CD14-positive monocyte (primary cell): Measurements from ENCODE around the gene ANKRD65. TPM values are rescaled to one million over a fixed set of nuclear protein-coding genes. Genes with fewer than 3 reads are reported as not detected.

Experiments used
- DNase-seq, 3 donors: peaks; one replicate each; pipeline ENCODE4 v3.0.0-alpha.2; 2011 to 2022
- H2AFZ ChIP-seq: 2 replicates; pipeline ENCODE4 v1.6.0; 2012; ENCODE audit warnings: mild to moderate bottlenecking, low read depth, low read length, inconsistent platforms; ENCODE audit not compliant: insufficient read depth, poor library complexity, severe bottlenecking
- H3K27ac ChIP-seq, 2 donors: 1 replicate in 1 of 2; 2 replicates in 1 of 2; pipeline ENCODE4 v1.5.1; 2012 to 2013; ENCODE audit warnings: low read length in 2 of 2, control low read depth in 1 of 2, inconsistent platforms in 1 of 2, low read depth in 1 of 2, mild to moderate bottlenecking in 1 of 2
- H3K27me3 ChIP-seq, 2 donors: one replicate each; pipeline versions ENCODE4 v1.6.0 to v1.6.1; 2011 to 2013; ENCODE audit warnings: low read length in 2 of 2; ENCODE audit not compliant: control insufficient read depth in 2 of 2, insufficient read depth in 2 of 2
- H3K36me3 ChIP-seq, 2 donors: replicated peaks in 1 of 2; 1 replicate in 1 of 2; 2 replicates in 1 of 2; pipeline versions ENCODE4 v1.5.1 to v1.6.1; 2012 to 2013; ENCODE audit warnings: low read length in 2 of 2, control low read depth in 1 of 2, inconsistent platforms in 1 of 2, mild to moderate bottlenecking in 1 of 2; ENCODE audit not compliant: insufficient read depth in 2 of 2, control insufficient read depth in 1 of 2
- H3K4me1 ChIP-seq, 2 donors: 1 replicate in 1 of 2; 2 replicates in 1 of 2; pipeline versions ENCODE4 v1.5.1 to v1.6.1; 2012 to 2013; ENCODE audit warnings: low read length in 2 of 2, control low read depth in 1 of 2, inconsistent platforms in 1 of 2, mild to moderate bottlenecking in 1 of 2, moderate library complexity in 1 of 2; ENCODE audit not compliant: insufficient read depth in 2 of 2, control insufficient read depth in 1 of 2
- H3K4me2 ChIP-seq: replicated peaks from 2 replicates; pipeline ENCODE3; 2012; ENCODE audit warnings: low read length, moderate library complexity, mild to moderate bottlenecking; ENCODE audit not compliant: poor library complexity, severe bottlenecking; ENCODE audit errors: extremely low read depth
- H3K4me3 ChIP-seq, 3 experiments: fragments of 200-600 bp in 1 of 3; sonication (generic) in 1 of 3; replicated peaks in 1 of 3; 1 replicate in 2 of 3; 2 replicates in 1 of 3; pipeline ENCODE4 v1.5.1; 2011 to 2013; ENCODE audit warnings: low read length in 3 of 3, mild to moderate bottlenecking in 3 of 3, control low read depth in 2 of 3, low read depth in 2 of 3, inconsistent platforms in 1 of 3, moderate library complexity in 1 of 3
- H3K79me2 ChIP-seq: 2 replicates; pipeline ENCODE4 v1.6.0; 2012; ENCODE audit warnings: mild to moderate bottlenecking, control low read depth, inconsistent platforms, low read length, moderate library complexity; ENCODE audit not compliant: insufficient read depth
- H3K9ac ChIP-seq: 2 replicates; pipeline ENCODE4 v1.6.0; 2017; ENCODE audit warnings: low read length, mild to moderate bottlenecking; ENCODE audit not compliant: insufficient read depth, poor library complexity, severe bottlenecking
- H3K9me3 ChIP-seq, 2 donors: replicated peaks in 1 of 2; 1 replicate in 1 of 2; 2 replicates in 1 of 2; pipeline versions ENCODE4 v1.5.1 to v1.6.1; 2012 to 2013; ENCODE audit warnings: low read length in 2 of 2, control low read depth in 1 of 2; ENCODE audit not compliant: control insufficient read depth in 1 of 2, insufficient read depth in 1 of 2
- H4K20me1 ChIP-seq: 2 replicates; pipeline ENCODE4 v1.6.0; 2012; ENCODE audit warnings: mild to moderate bottlenecking, low read length, control low read depth, moderate library complexity; ENCODE audit not compliant: insufficient read depth
- H3K27ac Mint-ChIP-seq, 7 donors: one replicate each; pipeline ENCODE4 v1.8.0; 2020; ENCODE audit warnings: mild to moderate bottlenecking in 7 of 7, mixed read lengths in 7 of 7, moderate library complexity in 6 of 7, inconsistent platforms in 2 of 7
- H3K27me3 Mint-ChIP-seq, 3 donors: one replicate each; pipeline ENCODE4 v1.8.0; 2021 to 2022; ENCODE audit warnings: low read depth in 3 of 3, mild to moderate bottlenecking in 3 of 3, mixed read lengths in 3 of 3, moderate library complexity in 3 of 3, inconsistent platforms in 1 of 3
- H3K36me3 Mint-ChIP-seq, 2 donors: one replicate each; pipeline ENCODE4 v1.8.0; 2020; ENCODE audit warnings: mixed read lengths in 2 of 2, inconsistent platforms in 1 of 2, mild to moderate bottlenecking in 1 of 2
- H3K4me1 Mint-ChIP-seq: one replicate; pipeline ENCODE4 v1.8.0; 2020; ENCODE audit warnings: mild to moderate bottlenecking, mixed read lengths
- H3K4me3 Mint-ChIP-seq, 2 donors: one replicate each; pipeline ENCODE4 v1.8.0; 2020; ENCODE audit warnings: mild to moderate bottlenecking in 2 of 2, mixed read lengths in 2 of 2, moderate library complexity in 1 of 2
- H3K9me3 Mint-ChIP-seq, 7 donors: one replicate each; pipeline ENCODE4 v1.8.0; 2020 to 2022; ENCODE audit warnings: mixed read lengths in 7 of 7, mild to moderate bottlenecking in 6 of 7, moderate library complexity in 6 of 7, inconsistent platforms in 2 of 7
- CTCF ChIP-seq: fragments of 200-600 bp; IDR thresholded peaks from one replicate; pipeline ENCODE4 v1.8.0; 2022; ENCODE audit warnings: antibody characterized with exemption, mild to moderate bottlenecking
- WGBS: methylation state at CpG from one replicate; pipeline ENCODE4 v1.1.5; 2013; ENCODE audit warnings: missing lambda C conversion rate; ENCODE audit not compliant: insufficient coverage; 5-methylcytosine and 5-hydroxymethylcytosine counted together
- intact Hi-C, 2 donors: fragments of 100-400 bp; cut with micrococcal nuclease; formaldehyde crosslinking; loops; one replicate each; pipeline versions ENCODE4 v1.15.0 to v1.15.1; 2023
- polyA plus RNA-seq, 3 donors: library from polyadenylated mRNA; depleted of rRNA in 1 of 3; unstranded in 2 of 3; stranded (reverse) in 1 of 3; fragments of 300-500 nt in 2 of 3; fragments of >200 nt in 1 of 3; fragmentation: Illumina TruSeq in 2 of 3; gene quantifications; 1 replicate in 2 of 3; 2 replicates in 1 of 3; pipeline ENCODE4 v1.2.3, GENCODE V29; 2012 to 2021

Gene ANKRD65
- polyA plus RNA-seq, 3 donors, result 0.04 TPM; not detected in 2

GRCh38 chr1:1422465-1423244, 1.6 kb upstream of the ANKRD65 start:
- Histone ChIP-seq H3K9ac (no peak overlapping the region), H3K4me1 (no peaks in the 10 kb centered on the region), H3K79me2 (no peaks in the 10 kb centered on the region), H4K20me1 (no peaks in the 10 kb centered on the region), H3K9me3 (no peaks in the 10 kb centered on the region), H2AFZ (no peak overlapping the region), H3K27me3 (peaks cover 2 to 27% of the 10 kb centered on the region in 2 donors), H3K4me2 (no peak overlapping the region), H3K36me3 (no peaks in the 10 kb centered on the region), H3K4me3 (no peak overlapping the region), H3K27ac (no peak overlapping the region)
- H3K9me3 Mint-ChIP-seq, result peaks cover 0 to 4% (median 0%) of the 10 kb centered on the region in 7 donors
- intact Hi-C loops, result no loop called here
- TF ChIP-seq CTCF, result no peak
- WGBS, result 77% methylated on average over 21 of the region's 29 CpGs
- no peak overlapping the region for H3K27ac Mint-ChIP-seq
- no peaks in the 10 kb centered on the region for H3K36me3 Mint-ChIP-seq
- H3K4me1 Mint-ChIP-seq, result no peaks in the 10 kb centered on the region
- H3K27me3 Mint-ChIP-seq, result peaks cover 26 to 67% (median 29%) of the 10 kb centered on the region in 3 donors
- H3K4me3 Mint-ChIP-seq, result peak overlapping the region in 1 of 2 donors; percentile 48
- no peak for DNase-seq

- 93% methylated on average over 3 of the region's 7 CpGs for WGBS
- intact Hi-C loops, result no loop called here
- no peak overlapping the region for H2AFZ ChIP-seq
- no peak overlapping the region for H3K4me3 ChIP-seq
- no peaks in the 10 kb centered on the region for H3K36me3 ChIP-seq
- peaks cover 2 to 25% of the 10 kb centered on the region in 2 donors for H3K27me3 ChIP-seq
- no peaks in the 10 kb centered on the region for H3K79me2 ChIP-seq
- no peak overlapping the region for H3K27ac Mint-ChIP-seq
- H3K4me1 ChIP-seq, result no peaks in the 10 kb centered on the region
- H3K9me3 ChIP-seq, result no peaks in the 10 kb centered on the region
- peak overlapping the region in 1 of 2 donors; percentile 48 for H3K4me3 Mint-ChIP-seq
- no peak overlapping the region for H3K27ac ChIP-seq
- no peaks in the 10 kb centered on the region for H3K36me3 Mint-ChIP-seq
- H3K4me1 Mint-ChIP-seq, result no peaks in the 10 kb centered on the region
- DNase-seq, result no peak
- no peak overlapping the region for H3K9ac ChIP-seq
- peaks cover 0 to 4% (median 0%) of the 10 kb centered on the region in 7 donors for H3K9me3 Mint-ChIP-seq
- no peaks in the 10 kb centered on the region for H4K20me1 ChIP-seq
- H3K27me3 Mint-ChIP-seq, result peaks cover 26 to 61% (median 29%) of the 10 kb centered on the region in 3 donors
- no peak for TF ChIP-seq CTCF
- H3K4me2 ChIP-seq, result no peak overlapping the region
These were observed 910 bp upstream of the ANKRD65 start for GRCh38 chr1:1421907-1422464.
